Mammary epithelial cell (primary cell): Measurements from ENCODE around the gene KRT23.

ENCODE experiments used
- EZH2 ChIP-seq: IDR thresholded peaks from 2 replicates; pipeline ENCODE4 v1.6.1; 2012; ENCODE audit warnings: low read length, inconsistent platforms, borderline replicate concordance
- TF ChIP-seq, protein P1 (sequence below), 2 donors: IDR thresholded peaks in 1 of 2; conservative IDR thresholded peaks in 1 of 2; 2 replicates each; pipeline ENCODE4 v1.5.1; 2011 to 2012; ENCODE audit warnings: inconsistent platforms in 2 of 2, low read length in 2 of 2, mild to moderate bottlenecking in 2 of 2, control low read depth in 1 of 2, low read depth in 1 of 2; ENCODE audit not compliant: insufficient read depth in 1 of 2; ENCODE audit errors: extremely low read depth in 1 of 2

DNA sequence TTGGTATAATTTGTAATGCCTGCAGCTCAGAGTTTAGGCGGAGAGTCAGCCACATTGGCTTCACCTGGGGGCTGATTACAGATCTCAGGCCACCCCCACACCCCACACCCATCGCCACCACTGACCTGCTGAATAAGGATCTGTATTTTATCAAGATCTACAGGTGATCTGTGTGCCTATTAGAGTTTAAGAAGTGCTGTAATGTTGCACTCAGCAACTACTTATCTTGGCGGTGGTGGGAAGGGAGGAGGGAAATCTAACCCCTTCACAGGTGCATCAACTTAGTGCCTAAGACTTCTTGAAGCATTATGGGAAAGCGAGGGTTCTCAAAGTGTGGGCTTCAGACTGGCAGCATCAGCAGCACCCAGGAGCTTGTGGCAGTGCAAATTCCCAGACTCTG, 34.9 kb downstream of the KRT23 start:
- TF ChIP-seq, protein P1, sequence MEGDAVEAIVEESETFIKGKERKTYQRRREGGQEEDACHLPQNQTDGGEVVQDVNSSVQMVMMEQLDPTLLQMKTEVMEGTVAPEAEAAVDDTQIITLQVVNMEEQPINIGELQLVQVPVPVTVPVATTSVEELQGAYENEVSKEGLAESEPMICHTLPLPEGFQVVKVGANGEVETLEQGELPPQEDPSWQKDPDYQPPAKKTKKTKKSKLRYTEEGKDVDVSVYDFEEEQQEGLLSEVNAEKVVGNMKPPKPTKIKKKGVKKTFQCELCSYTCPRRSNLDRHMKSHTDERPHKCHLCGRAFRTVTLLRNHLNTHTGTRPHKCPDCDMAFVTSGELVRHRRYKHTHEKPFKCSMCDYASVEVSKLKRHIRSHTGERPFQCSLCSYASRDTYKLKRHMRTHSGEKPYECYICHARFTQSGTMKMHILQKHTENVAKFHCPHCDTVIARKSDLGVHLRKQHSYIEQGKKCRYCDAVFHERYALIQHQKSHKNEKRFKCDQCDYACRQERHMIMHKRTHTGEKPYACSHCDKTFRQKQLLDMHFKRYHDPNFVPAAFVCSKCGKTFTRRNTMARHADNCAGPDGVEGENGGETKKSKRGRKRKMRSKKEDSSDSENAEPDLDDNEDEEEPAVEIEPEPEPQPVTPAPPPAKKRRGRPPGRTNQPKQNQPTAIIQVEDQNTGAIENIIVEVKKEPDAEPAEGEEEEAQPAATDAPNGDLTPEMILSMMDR (conservative IDR thresholded peaks at IDR 0.05 in 1 of 2, IDR thresholded peaks at IDR 0.05 in 1 of 2; ENCODE audit: extremely low read depth in 1 of 2, insufficient read depth in 1 of 2, low read depth in 1 of 2, low read length in 2 of 2) = no peak
- no peak for TF ChIP-seq EZH2
